ENCODE results near the gene NTF4. TPM values are rescaled to one million over a fixed set of nuclear protein-coding genes. Genes with fewer than 3 reads are reported as not detected.
"Not testable (repeated sequence)": the region's sequence is repeated elsewhere in the genome, so short reads cannot be mapped to it uniquely, and the experiment has no call there.

The NTF4 gene
- total RNA-seq, 2 donors from 2014 or later, result 5.0 to 8.9 TPM

- Mint-ChIP-seq H3K4me1 (peaks cover 6% of the 10 kb centered on the region), H3K27ac (no peak within 1 kb of the TSS), H3K36me3 (ENCODE audit: low read depth) (no peaks in the 10 kb centered on the region), H3K9me3 (no peaks in the 10 kb centered on the region), H3K27me3 (ENCODE audit: insufficient read depth) (peaks cover 81% of the 10 kb centered on the region), H3K4me3 (peak within 1 kb of the TSS; percentile 52)
- TF ChIP-seq CTCF (conservative IDR thresholded peaks at IDR 0.05), result no peak
- Histone ChIP-seq H3K4me3 (ENCODE audit: low read length) (peak within 1 kb of the TSS; percentile 77), H3K27ac (ENCODE audit: low read depth, low read length) (no peak within 1 kb of the TSS), H3K27me3 (ENCODE audit: control insufficient read depth, insufficient read depth, low read length, poor library complexity, severe bottlenecking) (peaks cover 48% of the 10 kb centered on the region), H3K36me3 (ENCODE audit: control insufficient read depth, insufficient read depth, low read length) (no peaks in the 10 kb centered on the region), H3K9ac (ENCODE audit: extremely low read depth, low read length, poor library complexity, severe bottlenecking) (no peak within 1 kb of the TSS), H3K9me3 (ENCODE audit: control insufficient read depth, low read length) (no peaks in the 10 kb centered on the region), H3K4me1 (ENCODE audit: control insufficient read depth, insufficient read depth, low read length) (no peaks in the 10 kb centered on the region)
- 21 to 25% methylated on average over 13 to 38 of the region's 38 CpGs for WGBS, 2 experiments (ENCODE audit: insufficient coverage in 1 of 2, insufficient read length in 1 of 2)
- peak; percentile 93 for DNase-seq
These were observed 6.9 kb downstream of the NTF4 start, which contains the start of gene CGB7 for GRCh38 chr19:49057636-49058234. Gene CGB7, minus strand, starts transcription at chr19:49057749. Its CDS starts 2,374 bp downstream, at chr19:49055375.

- not testable (repeated sequence) for H3K27ac Mint-ChIP-seq; H3K4me1 Mint-ChIP-seq; H3K9me3 Mint-ChIP-seq; H3K36me3 ChIP-seq (ENCODE audit: control insufficient read depth, insufficient read depth, low read length); H3K9ac ChIP-seq (ENCODE audit: extremely low read depth, low read length, poor library complexity, severe bottlenecking); H3K9me3 ChIP-seq (ENCODE audit: control insufficient read depth, low read length); H3K27ac ChIP-seq (ENCODE audit: low read depth, low read length); H3K36me3 Mint-ChIP-seq (ENCODE audit: low read depth); H3K4me1 ChIP-seq (ENCODE audit: control insufficient read depth, insufficient read depth, low read length)
- 17 to 20% methylated on average over 13 to 34 of the region's 34 CpGs for WGBS, 2 experiments (ENCODE audit: insufficient coverage in 1 of 2, insufficient read length in 1 of 2)
- peak overlapping the region; percentile 52 for H3K4me3 Mint-ChIP-seq
- H3K27me3 ChIP-seq (ENCODE audit: control insufficient read depth, insufficient read depth, low read length, poor library complexity, severe bottlenecking), result peaks cover 48% of the 10 kb centered on the region
- H3K4me3 ChIP-seq (ENCODE audit: low read length), result peak overlapping the region; percentile 77
- DNase-seq, result peak; percentile 64
- peaks cover 79% of the 10 kb centered on the region for H3K27me3 Mint-ChIP-seq (ENCODE audit: insufficient read depth)
These were observed 7.6 kb downstream of the NTF4 start for GRCh38 chr19:49056902-49057596.

- Histone ChIP-seq H3K9ac (ENCODE audit: extremely low read depth, low read length, poor library complexity, severe bottlenecking) (no peak overlapping the region), H3K9me3 (ENCODE audit: control insufficient read depth, low read length) (no peaks in the 10 kb centered on the region), H3K27ac (ENCODE audit: low read depth, low read length) (no peak overlapping the region), H3K4me3 (ENCODE audit: low read length) (peak overlapping the region; percentile 77), H3K4me1 (ENCODE audit: control insufficient read depth, insufficient read depth, low read length) (no peaks in the 10 kb centered on the region), H3K27me3 (ENCODE audit: control insufficient read depth, insufficient read depth, low read length, poor library complexity, severe bottlenecking) (peaks cover 48% of the 10 kb centered on the region), H3K36me3 (ENCODE audit: control insufficient read depth, insufficient read depth, low read length) (no peaks in the 10 kb centered on the region)
- no peak overlapping the region for H3K27ac Mint-ChIP-seq
- no peaks in the 10 kb centered on the region for H3K36me3 Mint-ChIP-seq (ENCODE audit: low read depth)
- peak; percentile 89 for DNase-seq
- 3 to 5% methylated on average over 31 to 63 of the region's 63 CpGs for WGBS, 2 experiments (ENCODE audit: insufficient coverage in 1 of 2, insufficient read length in 1 of 2)
- peaks cover 73% of the 10 kb centered on the region for H3K27me3 Mint-ChIP-seq (ENCODE audit: insufficient read depth)
- no peaks in the 10 kb centered on the region for H3K9me3 Mint-ChIP-seq
- peak overlapping the region; percentile 52 for H3K4me3 Mint-ChIP-seq
- H3K4me1 Mint-ChIP-seq, result peaks cover 6% of the 10 kb centered on the region
- TF ChIP-seq CTCF (conservative IDR thresholded peaks at IDR 0.05), result peak; percentile 50
These were observed 8.3 kb downstream of the NTF4 start for GRCh38 chr19:49056101-49056901.

GRCh38 chr19:49050376-49051033, 14.1 kb downstream of the NTF4 start:
- not testable (repeated sequence) for H3K27ac Mint-ChIP-seq; H3K36me3 Mint-ChIP-seq (ENCODE audit: low read depth); H3K9me3 ChIP-seq (ENCODE audit: control insufficient read depth, low read length); H3K4me3 ChIP-seq (ENCODE audit: low read length); H3K36me3 ChIP-seq (ENCODE audit: control insufficient read depth, insufficient read depth, low read length); H3K27me3 ChIP-seq (ENCODE audit: control insufficient read depth, insufficient read depth, low read length, poor library complexity, severe bottlenecking); H3K27ac ChIP-seq (ENCODE audit: low read depth, low read length); H3K4me1 ChIP-seq (ENCODE audit: control insufficient read depth, insufficient read depth, low read length); H3K4me3 Mint-ChIP-seq; H3K9ac ChIP-seq (ENCODE audit: extremely low read depth, low read length, poor library complexity, severe bottlenecking); H3K4me1 Mint-ChIP-seq; H3K9me3 Mint-ChIP-seq
- DNase-seq, result peak; percentile 58
- WGBS, 2 experiments (ENCODE audit: insufficient coverage in 1 of 2, insufficient read length in 1 of 2), result 82 to 83% methylated on average over 17 to 24 of the region's 24 CpGs
- H3K27me3 Mint-ChIP-seq (ENCODE audit: insufficient read depth), result peaks cover 28% of the 10 kb centered on the region

GRCh38 chr19:49049834-49050233, 14.8 kb downstream of the NTF4 start:
- not testable (repeated sequence) for H3K9me3 Mint-ChIP-seq; H3K9ac ChIP-seq (ENCODE audit: extremely low read depth, low read length, poor library complexity, severe bottlenecking); H3K9me3 ChIP-seq (ENCODE audit: control insufficient read depth, low read length); H3K36me3 ChIP-seq (ENCODE audit: control insufficient read depth, insufficient read depth, low read length); H3K27ac ChIP-seq (ENCODE audit: low read depth, low read length); H3K36me3 Mint-ChIP-seq (ENCODE audit: low read depth); H3K4me1 ChIP-seq (ENCODE audit: control insufficient read depth, insufficient read depth, low read length); H3K4me3 ChIP-seq (ENCODE audit: low read length); H3K4me3 Mint-ChIP-seq; DNase-seq; H3K27me3 ChIP-seq (ENCODE audit: control insufficient read depth, insufficient read depth, low read length, poor library complexity, severe bottlenecking); H3K4me1 Mint-ChIP-seq; H3K27ac Mint-ChIP-seq
- 80% methylated on average over 1 of the region's 4 CpGs; no CpG with 5 or more reads in 1 of the 2 experiments for WGBS, 2 experiments (ENCODE audit: insufficient coverage in 1 of 2, insufficient read length in 1 of 2)
- H3K27me3 Mint-ChIP-seq (ENCODE audit: insufficient read depth), result peaks cover 23% of the 10 kb centered on the region
